Stimulated activated CD8-positive, alpha-beta memory T cell treated with anti-CD3 and anti-CD28 coated beads, Interleukin-7, amount 100 ng/mL, for 48 hours (primary cell): ENCODE data around the gene CUBN.

Experiments
- DNase-seq, 2 donors: peaks; one replicate each; pipeline ENCODE4 v3.0.0-alpha.2; 2020; ENCODE audit warnings: low read depth in 1 of 2; ENCODE audit errors: extremely low read depth in 1 of 2

Gene CUBN

DNA sequence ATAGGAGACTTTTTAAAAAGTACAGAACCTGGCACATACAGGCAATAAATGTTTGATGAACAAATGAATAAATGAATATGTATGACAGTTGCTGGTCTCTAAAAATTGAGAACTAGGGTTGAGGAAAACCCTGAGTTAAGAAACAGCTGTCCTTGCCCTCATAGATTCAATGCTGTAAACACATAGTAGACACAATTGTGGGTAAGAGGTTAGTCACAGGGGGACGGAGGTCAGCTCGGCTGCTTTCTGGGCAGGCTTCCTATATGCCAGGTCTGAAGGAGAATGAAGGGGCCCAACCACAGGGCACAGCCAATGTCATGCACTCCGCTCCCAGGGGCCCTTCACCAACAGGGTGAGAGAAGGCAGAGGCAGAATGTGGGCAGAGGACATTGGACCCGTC is 169.1 kb downstream of the CUBN start:
- DNase-seq, result no peak

DNA sequence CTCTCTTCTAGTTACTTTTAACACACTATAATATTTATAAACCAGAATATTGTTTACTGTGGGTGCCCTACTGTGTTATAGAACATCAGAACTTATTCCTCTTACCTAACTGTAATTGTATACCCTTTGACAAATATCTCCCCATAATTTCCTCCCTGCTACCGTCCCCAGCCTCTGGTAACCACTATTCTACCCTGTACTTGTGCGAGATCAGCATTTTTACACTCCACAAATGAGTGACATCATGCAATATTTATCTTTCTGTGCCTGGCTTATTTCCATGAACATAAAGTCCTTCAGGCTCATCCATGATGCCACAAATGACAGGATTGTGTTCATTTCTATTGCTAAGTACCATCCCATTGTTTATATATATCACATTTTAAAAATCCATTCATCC is 172.6 kb downstream of the CUBN start:
- no peak for DNase-seq

DNA sequence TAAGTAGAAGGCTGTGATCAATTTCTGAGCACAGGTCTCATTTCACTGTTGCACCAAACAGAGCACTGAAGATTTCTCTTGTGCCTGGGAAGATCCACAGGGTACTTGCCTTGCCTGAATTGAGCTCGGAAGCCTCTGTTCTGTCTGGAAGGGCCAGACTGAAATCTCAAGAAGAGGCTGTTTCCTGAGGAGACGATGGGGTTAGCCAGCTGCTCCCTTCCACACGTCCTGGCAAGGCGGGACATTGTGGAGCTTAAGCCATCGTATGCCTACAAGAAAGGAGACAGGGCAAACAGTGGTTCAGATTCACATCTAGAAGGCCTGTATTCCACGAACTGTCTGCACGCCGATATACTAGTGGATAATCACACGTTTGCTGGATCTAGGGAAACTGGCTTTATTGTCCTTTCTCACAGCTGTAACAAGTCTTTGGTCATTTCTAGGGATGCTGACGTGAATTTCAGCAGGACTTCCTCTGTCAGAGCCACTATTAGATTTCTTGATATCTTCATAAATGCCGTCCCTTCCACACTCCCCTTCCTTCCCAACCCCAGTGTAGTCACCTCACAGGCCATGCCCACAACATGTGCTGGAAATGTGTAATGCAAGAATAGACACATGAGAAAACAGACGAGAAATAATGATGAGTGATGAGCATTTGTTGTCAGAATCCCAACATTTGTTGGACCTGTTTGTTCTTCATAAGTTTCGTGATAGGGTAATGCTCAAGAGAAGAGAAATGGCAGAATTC is 175.2 kb downstream of the CUBN start:
- DNase-seq, result no peak

DNA sequence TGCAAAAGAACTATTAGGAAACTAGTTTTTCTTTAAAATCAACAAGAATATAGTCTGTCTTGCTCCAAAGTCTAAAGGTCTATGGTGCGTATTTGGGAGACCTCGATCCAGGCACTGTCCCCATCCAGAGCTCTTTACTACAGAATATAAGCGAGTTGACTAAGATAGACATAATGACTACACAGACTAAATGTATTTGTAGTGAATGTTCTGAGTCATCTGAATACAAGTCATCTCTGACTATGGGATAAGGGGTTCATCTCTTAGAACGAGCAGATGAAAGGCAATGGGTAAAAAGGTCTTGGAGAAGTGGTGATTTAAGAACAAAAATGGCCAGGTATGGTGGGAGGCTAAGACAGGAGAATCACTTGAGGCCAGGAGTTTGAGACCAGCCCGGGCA is 176.3 kb downstream of the CUBN start:
- no peak for DNase-seq

DNA sequence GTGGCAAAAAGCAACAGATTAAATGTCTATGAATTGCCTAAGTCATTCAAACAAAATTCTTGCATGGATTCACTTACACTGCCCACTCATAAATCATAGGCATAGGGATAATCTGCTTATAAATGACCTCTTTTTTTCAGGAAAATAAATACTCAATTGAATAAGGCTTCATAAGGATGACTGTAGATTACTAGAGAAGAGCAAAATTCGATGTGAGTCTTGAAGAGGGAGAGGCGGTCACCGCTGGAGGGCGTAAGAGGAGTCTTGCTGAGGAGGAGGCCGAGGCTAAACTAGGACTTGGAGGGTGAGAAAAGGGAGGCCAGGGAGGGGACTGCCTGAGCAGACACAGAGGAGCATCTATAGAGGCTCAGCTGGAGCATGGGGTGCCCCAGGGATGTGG is 177.0 kb downstream of the CUBN start:
- no peak for DNase-seq

DNA sequence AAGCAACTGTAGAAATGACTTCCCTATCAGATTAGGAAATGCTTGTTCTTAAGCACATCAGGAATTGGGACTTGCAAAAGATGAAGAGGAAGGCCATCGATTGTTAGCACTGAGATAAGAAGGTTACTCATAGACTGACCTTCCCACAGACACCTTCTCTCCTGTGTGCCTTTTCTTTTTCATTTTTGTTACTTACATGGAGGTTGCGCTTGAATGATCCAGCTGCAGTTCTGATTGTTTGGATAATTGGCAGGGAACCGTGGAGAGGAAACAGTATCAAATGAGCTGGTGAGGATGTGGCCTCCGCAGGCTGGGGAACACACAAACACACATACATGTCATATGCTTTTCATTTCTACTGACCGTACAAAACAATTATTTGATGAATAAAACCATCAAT is 177.5 kb downstream of the CUBN start:
- DNase-seq, result no peak

DNA sequence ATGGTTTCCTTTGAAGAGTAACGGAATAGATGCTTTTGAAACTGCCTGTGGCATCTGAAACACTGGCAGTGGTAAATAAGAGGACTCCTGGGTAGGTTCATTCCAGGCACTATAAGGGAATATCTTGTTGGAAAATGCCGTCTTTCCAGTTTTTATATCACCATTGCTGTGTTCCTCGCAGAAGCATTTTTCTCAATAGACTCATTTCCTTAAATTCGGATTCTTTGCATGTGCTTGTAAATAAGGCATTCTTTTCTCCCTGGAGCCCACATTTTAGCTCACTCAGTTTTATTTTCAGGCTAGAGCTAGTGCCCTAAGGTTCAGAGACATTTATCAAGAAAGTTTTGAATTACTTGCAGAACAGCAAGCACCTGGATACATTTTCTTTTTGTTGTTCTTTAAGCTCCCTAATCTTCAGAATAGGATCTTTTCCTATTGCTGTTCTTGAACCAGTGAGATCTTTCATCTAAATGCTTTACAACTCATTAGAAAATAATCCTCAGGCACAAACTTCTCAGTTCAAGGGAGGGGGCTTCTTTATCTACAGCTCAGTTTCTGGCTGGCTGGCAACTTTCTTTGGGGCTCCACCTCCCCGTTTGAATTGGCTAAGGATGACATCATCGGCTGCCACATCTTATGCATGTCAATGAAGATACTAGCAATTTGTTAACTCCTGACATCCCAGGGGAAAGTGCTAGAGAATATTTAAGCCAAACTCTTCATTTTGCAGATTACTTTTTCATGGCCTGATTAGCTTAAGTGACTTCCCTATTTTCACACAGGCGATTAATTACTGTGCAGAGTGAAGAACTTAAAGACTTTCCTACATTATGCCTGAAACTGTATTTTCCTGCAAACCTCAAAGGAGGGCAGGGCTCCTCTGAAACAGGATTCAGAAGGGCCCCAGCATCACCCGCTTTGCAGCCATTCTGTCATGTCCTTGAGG is 178.7 kb downstream of the CUBN start:
- no peak for DNase-seq

DNA sequence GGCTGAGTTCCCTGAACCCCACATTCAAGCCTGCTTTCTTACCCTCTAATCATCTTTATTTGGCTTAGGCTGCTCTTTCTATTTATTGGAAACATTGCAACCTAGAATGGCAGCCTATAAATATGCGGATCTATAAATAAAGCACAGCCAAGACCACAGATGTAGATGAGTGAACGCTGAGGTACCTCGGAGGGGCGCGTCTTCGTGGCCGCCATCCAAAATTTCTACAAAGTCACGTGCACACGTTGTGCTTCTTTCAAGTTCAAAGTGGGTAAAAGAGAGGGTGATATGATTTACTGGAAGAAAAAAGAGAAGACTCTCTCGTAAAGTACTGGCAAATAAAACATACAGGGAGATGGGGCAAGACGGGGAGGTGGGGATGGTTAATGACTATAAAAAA is 179.8 kb downstream of the CUBN start:
- DNase-seq, result no peak

DNA sequence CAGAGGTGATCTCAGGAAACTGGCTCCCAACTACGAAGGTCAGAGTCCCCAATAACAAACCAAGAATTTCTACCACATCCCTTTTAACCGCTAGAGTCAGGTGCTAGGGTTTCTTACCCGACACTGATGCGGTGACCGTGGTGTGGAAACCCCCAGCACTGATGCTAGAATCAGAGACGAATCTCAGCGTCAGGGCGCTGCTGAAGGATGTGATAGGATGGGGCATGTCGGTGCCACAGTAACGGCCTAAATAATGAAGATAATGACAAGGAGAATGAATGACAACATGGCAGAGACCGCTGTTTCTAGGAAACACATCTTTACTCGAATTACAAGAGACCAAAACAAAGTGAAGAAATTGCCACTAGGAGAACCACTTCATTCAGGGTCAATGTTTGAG is 181.2 kb downstream of the CUBN start:
- peak in 1 of 2 donors; percentile 4 for DNase-seq

DNA sequence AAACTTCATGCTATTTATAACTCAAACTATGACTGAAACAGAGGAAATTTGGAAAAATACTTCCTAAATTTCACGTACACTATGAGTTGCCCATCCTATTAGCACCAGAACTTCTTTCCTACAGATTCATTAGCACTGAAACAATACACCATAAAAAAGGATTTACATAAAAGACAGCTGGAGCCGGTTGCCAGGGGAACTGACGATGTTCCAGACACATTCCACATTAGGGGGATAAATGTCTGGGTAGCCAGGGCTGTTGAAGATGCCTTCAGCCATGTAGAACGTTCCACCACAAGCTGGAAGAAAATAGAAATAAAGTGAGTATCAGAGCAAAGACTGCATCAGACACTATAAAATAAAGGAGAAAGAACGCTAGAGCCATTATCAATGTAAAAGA is 182.5 kb downstream of the CUBN start:
- no peak for DNase-seq

DNA sequence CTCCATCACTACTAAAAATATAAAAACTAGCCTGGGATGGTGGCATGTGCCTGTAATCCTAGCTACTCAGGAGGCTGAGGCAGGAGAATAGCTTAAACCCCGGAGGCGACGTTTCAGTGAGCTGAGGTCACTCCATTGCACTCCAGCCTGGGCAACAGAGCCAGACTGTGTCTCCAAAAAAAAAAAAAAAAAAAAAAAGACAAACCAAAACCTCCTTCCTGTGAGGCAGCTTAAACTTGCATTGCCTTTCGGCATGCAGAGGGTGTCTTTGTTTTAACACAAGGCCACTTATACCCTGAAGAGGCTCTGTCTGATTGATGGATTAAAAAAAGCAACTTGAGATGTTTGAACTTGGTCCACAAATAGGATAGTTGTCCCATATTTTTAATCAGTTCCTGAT is 184.0 kb downstream of the CUBN start:
- DNase-seq, result no peak

DNA sequence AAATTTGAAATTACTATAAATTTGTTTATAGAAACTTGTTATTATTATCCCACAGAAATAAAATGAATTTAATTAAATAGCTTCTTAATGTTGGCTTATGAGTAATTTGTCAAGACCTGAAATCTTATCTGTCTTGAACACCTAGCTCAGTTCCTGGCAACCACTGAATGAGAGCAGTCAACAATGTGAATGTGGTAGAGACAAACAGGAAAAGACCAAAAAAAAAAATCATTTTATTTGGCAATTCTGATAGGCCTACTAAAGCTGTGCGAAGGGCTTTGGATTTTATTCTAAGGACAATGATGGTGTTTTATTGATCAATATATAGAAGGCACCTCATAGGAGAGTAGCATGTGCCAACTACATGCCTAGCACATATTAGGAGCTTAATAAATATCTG is 184.6 kb downstream of the CUBN start:
- DNase-seq, result no peak

DNA sequence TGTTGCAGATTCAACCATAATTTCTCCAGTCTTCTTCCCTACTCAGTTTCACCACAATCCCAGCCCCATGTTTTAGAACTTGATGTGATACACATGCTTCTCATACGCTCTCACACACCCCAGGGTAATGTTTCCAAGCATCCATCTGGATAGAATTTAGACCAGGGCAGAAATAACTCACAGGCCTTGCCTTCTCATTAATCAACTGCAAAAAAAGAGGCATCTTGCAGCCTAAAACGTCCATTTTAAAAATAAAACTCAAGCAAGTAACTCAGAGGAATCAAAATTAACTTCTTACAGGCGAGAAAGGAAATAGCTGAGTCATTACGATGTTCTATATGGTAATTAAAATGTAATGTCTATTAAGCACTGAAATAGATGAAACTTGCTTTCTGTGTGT is 185.2 kb downstream of the CUBN start:
- no peak for DNase-seq

DNA sequence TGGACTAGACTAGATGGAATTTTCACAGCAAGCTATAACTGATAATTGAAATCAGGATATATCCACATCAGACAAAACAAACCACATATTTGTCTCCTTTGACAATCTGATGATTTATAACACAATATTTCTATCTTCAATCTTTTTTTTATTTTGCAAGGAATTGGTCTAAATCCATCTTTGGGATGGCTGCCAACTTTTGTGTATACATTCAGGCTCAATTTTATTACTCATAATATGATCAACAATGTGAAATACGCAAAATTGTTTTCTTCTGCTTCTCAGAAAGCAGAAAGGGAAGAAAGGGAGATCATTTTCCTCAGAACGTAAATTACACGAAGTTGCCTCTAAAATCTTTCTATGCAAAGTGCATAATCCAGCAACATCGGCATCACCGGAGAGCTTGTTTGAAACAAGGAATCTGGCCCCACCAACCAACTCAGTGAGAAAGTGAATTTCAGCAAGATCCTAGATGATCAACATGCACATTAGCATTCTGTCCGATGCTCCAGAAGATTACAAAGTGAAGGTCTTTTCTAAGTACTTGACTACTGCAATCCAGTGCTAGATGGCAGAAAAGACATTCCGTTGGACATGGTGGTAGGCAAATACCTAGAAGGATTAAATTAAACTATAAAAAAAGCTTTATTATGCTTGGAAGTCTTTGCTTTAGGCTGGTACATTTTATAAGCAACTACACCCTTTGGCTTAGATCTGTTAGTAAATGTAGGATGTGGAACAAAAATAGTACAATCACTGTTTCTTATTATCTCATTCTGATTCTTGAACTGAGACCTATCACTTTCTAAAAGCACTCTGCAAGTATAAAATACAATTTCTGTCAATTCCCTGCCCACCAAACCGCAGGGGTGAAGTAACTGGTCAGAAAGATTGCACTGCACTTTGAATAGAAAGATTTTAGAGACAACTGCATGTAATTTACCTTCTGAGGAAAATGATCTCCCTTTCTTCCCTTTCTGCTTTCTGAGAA is 186.0 kb downstream of the CUBN start:
- DNase-seq, result no peak

DNA sequence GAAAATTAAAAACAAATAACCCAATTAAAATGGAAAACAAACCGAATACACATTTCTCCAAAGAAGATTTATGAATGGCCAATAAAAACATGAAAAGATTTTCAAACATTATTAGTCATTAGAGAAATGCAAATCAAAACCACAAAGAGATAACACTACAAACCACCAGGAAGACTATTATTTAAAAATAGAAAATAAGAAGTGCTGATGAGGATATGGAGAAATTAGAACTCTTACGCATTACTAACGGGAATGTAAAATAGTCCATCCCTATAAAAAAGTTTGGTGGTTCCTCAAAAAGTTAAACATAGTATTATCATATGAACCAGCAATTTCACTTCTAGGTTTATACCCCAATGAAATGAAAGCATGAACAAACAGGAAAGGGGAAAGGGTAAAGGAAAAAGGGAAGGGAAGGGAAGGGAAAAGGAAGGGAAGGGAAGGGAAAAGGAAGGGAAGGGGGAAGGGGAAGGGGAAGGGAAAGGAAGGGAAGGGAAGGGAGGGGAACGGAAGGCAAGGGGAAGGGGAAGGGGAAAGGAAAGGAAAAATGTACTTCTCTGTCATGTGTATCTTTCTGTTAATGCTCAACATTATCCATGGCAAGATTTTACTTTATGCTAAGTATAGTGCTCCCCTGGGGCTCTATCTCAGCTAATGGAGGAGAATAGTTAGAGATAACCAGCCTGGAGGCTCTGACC is 187.1 kb downstream of the CUBN start:
- no peak for DNase-seq

DNA sequence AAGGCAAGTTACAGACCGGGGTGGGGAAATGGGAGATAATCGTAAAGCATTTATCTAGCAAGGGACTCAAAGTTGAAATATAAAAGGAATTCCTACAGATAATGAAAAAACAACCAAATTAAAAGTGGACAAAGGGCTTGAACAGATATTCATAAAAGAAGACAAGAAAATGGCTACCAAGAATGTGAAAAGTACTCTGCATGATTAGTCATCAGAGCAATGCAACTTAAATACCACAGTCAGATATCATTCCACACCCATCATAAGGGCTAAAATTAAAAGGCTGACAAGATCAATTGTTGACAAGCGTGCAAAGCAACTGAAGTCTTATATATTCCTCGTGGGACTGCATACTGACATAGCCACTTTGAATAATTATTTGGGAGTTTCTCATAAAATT is 187.7 kb downstream of the CUBN start:
- no peak for DNase-seq

DNA sequence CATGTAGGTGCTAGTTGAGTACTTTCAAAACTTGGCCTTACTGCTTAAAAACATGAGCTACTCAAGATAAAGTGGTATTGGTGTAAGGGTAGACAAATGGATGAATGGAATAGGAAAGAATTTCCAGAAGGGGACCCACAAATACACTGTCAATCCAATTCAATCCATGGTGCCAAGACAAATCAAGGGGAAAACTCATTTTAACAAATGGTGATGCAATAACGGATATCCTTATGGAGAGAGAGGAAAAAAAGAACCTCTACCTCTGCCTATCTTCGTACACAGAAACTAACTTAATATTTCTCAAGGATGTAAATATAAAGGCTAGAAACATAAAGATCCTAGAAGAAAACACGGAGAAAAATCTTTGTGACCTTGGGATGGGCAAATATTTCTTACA is 188.5 kb downstream of the CUBN start:
- DNase-seq, result no peak

DNA sequence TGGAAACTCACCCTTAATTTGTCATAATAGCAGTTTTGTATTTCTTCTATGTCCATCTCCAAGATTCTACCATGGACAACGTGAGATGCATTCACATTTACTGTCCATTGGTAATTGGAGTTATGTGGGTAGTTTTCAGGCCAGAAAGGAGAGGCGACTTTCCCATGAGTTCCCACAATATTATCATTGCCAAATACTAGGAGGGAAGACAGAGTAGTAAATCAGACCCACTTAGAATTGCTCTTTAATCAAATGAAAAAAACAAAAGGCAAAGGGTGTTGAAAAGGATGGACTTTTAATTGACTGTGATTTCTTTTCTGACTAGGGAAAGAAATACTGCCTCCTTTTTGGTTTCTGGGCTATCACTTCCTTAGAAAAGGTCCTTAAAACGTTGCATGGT is 190.7 kb downstream of the CUBN start:
- no peak for DNase-seq

DNA sequence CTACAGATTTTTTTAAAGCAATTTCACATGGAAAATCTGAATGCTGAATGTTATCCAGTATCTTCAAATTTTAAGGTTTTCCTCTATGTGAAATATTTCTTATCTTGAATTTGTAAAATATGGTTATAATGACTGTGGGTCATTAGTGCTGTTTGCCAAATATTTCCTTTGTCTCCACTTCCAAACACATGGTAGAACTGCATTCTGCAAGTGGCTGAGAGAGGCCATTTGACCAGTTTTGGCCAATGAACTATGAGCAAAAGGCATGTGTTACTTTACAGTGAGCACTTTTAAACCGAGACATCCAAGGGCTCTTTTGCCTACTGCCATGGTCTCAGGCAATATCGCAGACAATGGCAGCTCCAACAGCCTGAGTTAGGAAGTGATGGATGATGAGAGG is 195.2 kb downstream of the CUBN start:
- DNase-seq, result no peak

DNA sequence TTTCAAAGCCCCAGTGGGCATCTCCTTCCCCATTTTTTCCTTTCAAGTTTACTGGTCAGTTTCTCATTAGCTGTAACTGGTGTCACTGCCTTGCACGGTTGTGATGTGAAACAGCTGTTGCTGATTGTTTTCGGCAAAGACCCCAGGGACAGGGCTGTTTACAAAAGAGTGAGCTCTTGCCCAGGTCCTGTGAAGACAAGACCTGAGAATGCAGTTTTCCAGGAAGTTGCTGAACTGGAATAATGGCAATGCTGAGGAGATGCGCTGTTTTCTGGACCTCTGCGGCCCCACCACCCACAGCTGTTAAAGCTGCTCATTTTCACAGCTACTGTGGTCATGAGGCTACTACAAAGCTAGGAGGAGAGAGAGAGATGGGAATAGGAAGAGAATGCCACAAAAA is 195.8 kb downstream of the CUBN start:
- no peak for DNase-seq
